Colonic mucosa (tissue), 4 donors: ENCODE results near the gene VASH2. TPM values are rescaled to one million over a fixed set of nuclear protein-coding genes. Genes with fewer than 3 reads are reported as not detected.

Experiments
- DNase-seq: peaks from one replicate; pipeline ENCODE4 v3.0.0-alpha.2; 2020
- H3K27ac ChIP-seq: fragments of 200-600 bp; one replicate; pipeline ENCODE4 v1.8.0; 2021
- H3K27me3 ChIP-seq: fragments of 200-600 bp; one replicate; pipeline ENCODE4 v1.8.0; 2021
- H3K36me3 ChIP-seq: fragments of 200-600 bp; one replicate; pipeline ENCODE4 v1.8.0; 2021
- H3K4me1 ChIP-seq: fragments of 200-600 bp; one replicate; pipeline ENCODE4 v1.8.0; 2021; ENCODE audit warnings: mild to moderate bottlenecking
- H3K4me3 ChIP-seq: fragments of 200-600 bp; one replicate; pipeline ENCODE4 v1.8.0; 2021
- H3K9ac ChIP-seq, 2 donors: one replicate each; pipeline ENCODE4 v1.7.0; 2013; ENCODE audit warnings: control low read depth in 2 of 2, low read depth in 2 of 2, low read length in 2 of 2
- H3K9me3 ChIP-seq: fragments of 200-600 bp; one replicate; pipeline ENCODE4 v1.8.0; 2021
- intact Hi-C: fragments of 100-400 bp; cut with DNase I; formaldehyde crosslinking; loops from one replicate; pipeline ENCODE4 v1.14.1; 2022
- total RNA-seq, 2 donors: library from RNA; stranded (reverse); fragmentation: NEBNext Ultra II Directional in 1 of 2; extraction: Animal tissue kit (Norgen Biotek cat#: 25700) in 1 of 2; gene quantifications; one replicate each; pipeline ENCODE4 v1.2.1, GENCODE V29; 2021
- TF ChIP-seq, protein P1 (sequence below): fragments of 200-600 bp; IDR thresholded peaks from one replicate; pipeline ENCODE4 v1.8.0; 2022; ENCODE audit warnings: antibody characterized with exemption, mild to moderate bottlenecking
- donor health status: healthy.
- donor health status: DM: no; HTN: no; CAD: no.
- donor health status: DM: no; HTN: no; CAD: no.

VASH2 gene
- total RNA-seq, 2 donors from 2014 or later, result 0.48 to 1.6 TPM

- H3K36me3 ChIP-seq, result no peaks in the 10 kb centered on the region
- no peak overlapping the region for H3K9ac ChIP-seq
- TF ChIP-seq, protein P1, sequence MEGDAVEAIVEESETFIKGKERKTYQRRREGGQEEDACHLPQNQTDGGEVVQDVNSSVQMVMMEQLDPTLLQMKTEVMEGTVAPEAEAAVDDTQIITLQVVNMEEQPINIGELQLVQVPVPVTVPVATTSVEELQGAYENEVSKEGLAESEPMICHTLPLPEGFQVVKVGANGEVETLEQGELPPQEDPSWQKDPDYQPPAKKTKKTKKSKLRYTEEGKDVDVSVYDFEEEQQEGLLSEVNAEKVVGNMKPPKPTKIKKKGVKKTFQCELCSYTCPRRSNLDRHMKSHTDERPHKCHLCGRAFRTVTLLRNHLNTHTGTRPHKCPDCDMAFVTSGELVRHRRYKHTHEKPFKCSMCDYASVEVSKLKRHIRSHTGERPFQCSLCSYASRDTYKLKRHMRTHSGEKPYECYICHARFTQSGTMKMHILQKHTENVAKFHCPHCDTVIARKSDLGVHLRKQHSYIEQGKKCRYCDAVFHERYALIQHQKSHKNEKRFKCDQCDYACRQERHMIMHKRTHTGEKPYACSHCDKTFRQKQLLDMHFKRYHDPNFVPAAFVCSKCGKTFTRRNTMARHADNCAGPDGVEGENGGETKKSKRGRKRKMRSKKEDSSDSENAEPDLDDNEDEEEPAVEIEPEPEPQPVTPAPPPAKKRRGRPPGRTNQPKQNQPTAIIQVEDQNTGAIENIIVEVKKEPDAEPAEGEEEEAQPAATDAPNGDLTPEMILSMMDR, result no peak
- H3K27ac ChIP-seq, result no peak overlapping the region
- no peak for DNase-seq
- intact Hi-C loops, result loop anchor here (10.0 kb wide), 1 partner anchor 315 kb away; no protein-coding TSS in a partner anchor
- no peaks in the 10 kb centered on the region for H3K4me1 ChIP-seq
- H3K27me3 ChIP-seq, result no peaks in the 10 kb centered on the region
- no peak overlapping the region for H3K4me3 ChIP-seq
- no peaks in the 10 kb centered on the region for H3K9me3 ChIP-seq
Measured at GRCh38 chr1:212980123-212980785, 29.9 kb downstream of the VASH2 start.

DNA sequence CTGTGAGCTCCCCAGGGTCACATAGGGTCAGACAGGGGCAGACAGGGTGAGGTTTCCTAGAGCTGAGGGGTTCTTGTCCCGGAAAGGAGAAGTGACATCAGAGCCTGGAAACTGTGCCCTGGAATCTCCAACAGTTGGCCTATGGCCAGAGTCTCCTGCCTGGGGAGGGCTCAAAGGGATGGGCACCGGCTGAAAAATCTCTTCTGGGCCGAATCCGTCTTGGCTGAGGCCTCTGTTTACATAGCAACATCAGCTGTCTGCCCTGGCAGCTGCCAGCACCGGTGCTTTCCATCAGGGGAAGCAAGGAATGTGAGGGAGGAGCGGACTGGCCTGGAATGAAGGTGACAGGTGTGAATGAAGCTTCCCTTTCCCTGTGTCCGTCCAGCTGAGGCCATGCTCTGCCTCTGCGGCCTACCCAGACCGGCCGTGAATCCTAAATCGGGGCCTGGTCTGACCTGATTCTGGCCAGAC lies 30.7 kb downstream of the VASH2 start:
- no peak overlapping the region for H3K4me3 ChIP-seq
- no peak overlapping the region for H3K27ac ChIP-seq
- H3K9me3 ChIP-seq, result no peaks in the 10 kb centered on the region
- peak; percentile 24 for DNase-seq
- TF ChIP-seq, protein P1, result no peak
- no peaks in the 10 kb centered on the region for H3K27me3 ChIP-seq
- intact Hi-C loops, result loop anchor here (10.0 kb wide), 1 partner anchor 316 kb away; no protein-coding TSS in a partner anchor
- no peaks in the 10 kb centered on the region for H3K36me3 ChIP-seq
- H3K4me1 ChIP-seq, result no peaks in the 10 kb centered on the region
- no peak overlapping the region for H3K9ac ChIP-seq

- TF ChIP-seq, protein P1, result no peak
- Histone ChIP-seq H3K4me1 (no peaks in the 10 kb centered on the region), H3K27ac (no peak overlapping the region), H3K9ac (no peak overlapping the region), H3K36me3 (no peaks in the 10 kb centered on the region), H3K9me3 (no peaks in the 10 kb centered on the region), H3K4me3 (no peak overlapping the region), H3K27me3 (no peaks in the 10 kb centered on the region)
- no peak for DNase-seq
- intact Hi-C loops, result loop anchor here (10.0 kb wide), 1 partner anchor 317 kb away; no protein-coding TSS in a partner anchor
Measured at GRCh38 chr1:212981571-212982328, 31.4 kb downstream of the VASH2 start.

- Histone ChIP-seq H3K4me3 (no peak overlapping the region), H3K27me3 (no peaks in the 10 kb centered on the region), H3K4me1 (no peaks in the 10 kb centered on the region), H3K9me3 (no peaks in the 10 kb centered on the region), H3K36me3 (no peaks in the 10 kb centered on the region), H3K27ac (no peak overlapping the region), H3K9ac (no peak overlapping the region)
- intact Hi-C loops, result loop anchor here (10.0 kb wide), 1 partner anchor 318 kb away; no protein-coding TSS in a partner anchor
- TF ChIP-seq, protein P1, result no peak
- DNase-seq, result no peak
Measured at GRCh38 chr1:212982430-212983152, 32.2 kb downstream of the VASH2 start.

DNA sequence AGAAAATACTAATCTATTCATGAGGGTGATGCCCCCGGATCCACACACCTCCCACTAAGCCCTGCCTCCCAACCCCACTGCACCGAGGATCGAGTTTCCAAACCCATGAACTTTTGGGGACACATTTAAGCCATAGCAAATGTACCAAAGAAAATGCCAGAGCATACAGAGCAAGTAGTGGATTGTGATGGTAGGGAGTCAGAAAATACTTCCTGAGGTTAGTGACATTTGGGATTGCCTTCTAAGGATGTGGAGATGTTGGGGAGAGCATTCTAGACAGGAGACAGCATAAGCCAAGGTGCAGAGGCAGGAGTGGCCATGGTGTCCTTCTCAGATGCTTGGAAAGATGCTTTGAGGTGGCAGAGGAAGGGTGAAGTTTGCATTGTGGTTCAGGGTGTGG lies 33.1 kb downstream of the VASH2 start:
- H3K4me3 ChIP-seq, result no peak overlapping the region
- DNase-seq, result no peak
- H3K4me1 ChIP-seq, result no peaks in the 10 kb centered on the region
- H3K9me3 ChIP-seq, result no peaks in the 10 kb centered on the region
- H3K9ac ChIP-seq, result no peak overlapping the region
- no peak overlapping the region for H3K27ac ChIP-seq
- H3K27me3 ChIP-seq, result no peaks in the 10 kb centered on the region
- H3K36me3 ChIP-seq, result no peaks in the 10 kb centered on the region
- intact Hi-C loops, result loop anchor here (10.0 kb wide), 1 partner anchor 319 kb away; no protein-coding TSS in a partner anchor
- TF ChIP-seq, protein P1, result no peak
